Thyroid gland (tissue), 4 donors: ENCODE measurements around the gene FAM241B.

ENCODE experiments used
- CTCF ChIP-seq, 6 experiments: fragments of 200-600 bp in 3 of 6; fragments of 450-650 bp in 3 of 6; sonication (generic) in 3 of 6; IDR thresholded peaks; one replicate each; pipeline ENCODE4 v1.5.1; 2016 to 2019; ENCODE audit warnings: antibody characterized with exemption in 6 of 6, mild to moderate bottlenecking in 2 of 6, inconsistent platforms in 1 of 6, moderate library complexity in 1 of 6
- POLR2A ChIP-seq, 2 donors: fragments of 450-650 bp; IDR thresholded peaks; one replicate each; pipeline ENCODE4 v1.6.1; 2017; ENCODE audit warnings: antibody characterized with exemption in 2 of 2, mild to moderate bottlenecking in 2 of 2, moderate library complexity in 1 of 2

- TF ChIP-seq POLR2A (IDR thresholded peaks at IDR 0.05) (no peak), CTCF (IDR thresholded peaks at IDR 0.05) (no peak)
Measured at GRCh38 chr10:69628891-69629290, 1.2 kb upstream of the FAM241B start.
